Activated T-cell treated with anti-CD3 and anti-CD28 coated beads, Interleukin-2, amount 50 U/mL, for 24 hours (primary cell): ENCODE measurements around the gene CDH8.
"Not testable (repeated sequence)": the region's sequence is repeated elsewhere in the genome, so short reads cannot be mapped to it uniquely, and the experiment has no call there.

ENCODE experiments used
- DNase-seq: peaks from one replicate; pipeline ENCODE4 v3.0.0-alpha.2; 2020
- H3K27ac Mint-ChIP-seq: 2 replicates; pipeline ENCODE4 v1.8.0; 2020; ENCODE audit warnings: mild to moderate bottlenecking, mixed read lengths
- H3K27me3 Mint-ChIP-seq: 2 replicates; pipeline ENCODE4 v1.8.0; 2020; ENCODE audit warnings: mixed read lengths
- H3K36me3 Mint-ChIP-seq: 2 replicates; pipeline ENCODE4 v1.8.0; 2020; ENCODE audit warnings: low read depth, mixed read lengths
- H3K4me1 Mint-ChIP-seq: 2 replicates; pipeline ENCODE4 v1.8.0; 2020; ENCODE audit warnings: low read depth, mixed read lengths
- H3K4me3 Mint-ChIP-seq: 2 replicates; pipeline ENCODE4 v1.8.0; 2020; ENCODE audit warnings: mild to moderate bottlenecking, moderate library complexity, mixed read lengths
- H3K9me3 Mint-ChIP-seq: 2 replicates; pipeline ENCODE4 v1.8.0; 2020; ENCODE audit warnings: mixed read lengths

CDH8 gene

GRCh38 chr16:61770301-61770700 is 265.9 kb downstream of the CDH8 start:
- H3K27me3 Mint-ChIP-seq: no peaks in the 10 kb centered on the region
- H3K4me3 Mint-ChIP-seq: no peak overlapping the region
- H3K27ac Mint-ChIP-seq: no peak overlapping the region
- no peak for DNase-seq
- no peaks in the 10 kb centered on the region for H3K36me3 Mint-ChIP-seq
- peaks cover 33% of the 10 kb centered on the region for H3K9me3 Mint-ChIP-seq
- H3K4me1 Mint-ChIP-seq: no peaks in the 10 kb centered on the region

GRCh38 chr16:61763991-61764390 is 272.2 kb downstream of the CDH8 start:
- H3K9me3 Mint-ChIP-seq: peaks cover 25% of the 10 kb centered on the region
- H3K27me3 Mint-ChIP-seq: no peaks in the 10 kb centered on the region
- H3K27ac Mint-ChIP-seq: no peak overlapping the region
- no peaks in the 10 kb centered on the region for H3K4me1 Mint-ChIP-seq
- no peaks in the 10 kb centered on the region for H3K36me3 Mint-ChIP-seq
- DNase-seq: no peak
- H3K4me3 Mint-ChIP-seq: no peak overlapping the region

GRCh38 chr16:61763013-61763412 is 273.2 kb downstream of the CDH8 start:
- no peak for DNase-seq
- Mint-ChIP-seq H3K9me3 (peaks cover 25% of the 10 kb centered on the region), H3K4me3 (no peak overlapping the region), H3K27me3 (no peaks in the 10 kb centered on the region), H3K36me3 (no peaks in the 10 kb centered on the region), H3K4me1 (no peaks in the 10 kb centered on the region), H3K27ac (no peak overlapping the region)

GRCh38 chr16:61730997-61731396 is 305.2 kb downstream of the CDH8 start:
- no peaks in the 10 kb centered on the region for H3K27me3 Mint-ChIP-seq
- no peak overlapping the region for H3K4me3 Mint-ChIP-seq
- no peaks in the 10 kb centered on the region for H3K4me1 Mint-ChIP-seq
- H3K9me3 Mint-ChIP-seq: peaks cover 18% of the 10 kb centered on the region
- no peak for DNase-seq
- no peaks in the 10 kb centered on the region for H3K36me3 Mint-ChIP-seq
- H3K27ac Mint-ChIP-seq: no peak overlapping the region

- Mint-ChIP-seq H3K27me3 (no peaks in the 10 kb centered on the region), H3K4me3 (no peak overlapping the region), H3K27ac (no peak overlapping the region), H3K9me3 (peaks cover 24% of the 10 kb centered on the region), H3K36me3 (no peaks in the 10 kb centered on the region), H3K4me1 (no peaks in the 10 kb centered on the region)
- no peak for DNase-seq
These were observed 309.5 kb downstream of the CDH8 start for GRCh38 chr16:61726701-61727100.

GRCh38 chr16:61726125-61726524 is 310.1 kb downstream of the CDH8 start:
- no peak overlapping the region for H3K4me3 Mint-ChIP-seq
- DNase-seq: no peak
- H3K36me3 Mint-ChIP-seq: no peaks in the 10 kb centered on the region
- no peaks in the 10 kb centered on the region for H3K4me1 Mint-ChIP-seq
- H3K27me3 Mint-ChIP-seq: no peaks in the 10 kb centered on the region
- H3K9me3 Mint-ChIP-seq: peaks cover 24% of the 10 kb centered on the region
- H3K27ac Mint-ChIP-seq: no peak overlapping the region

GRCh38 chr16:61721544-61721943 is 314.7 kb downstream of the CDH8 start:
- Mint-ChIP-seq H3K36me3 (no peaks in the 10 kb centered on the region), H3K4me1 (no peaks in the 10 kb centered on the region), H3K27ac (no peak overlapping the region), H3K9me3 (peaks cover 24% of the 10 kb centered on the region), H3K27me3 (no peaks in the 10 kb centered on the region), H3K4me3 (no peak overlapping the region)
- no peak for DNase-seq

- H3K36me3 Mint-ChIP-seq: no peaks in the 10 kb centered on the region
- H3K27me3 Mint-ChIP-seq: no peaks in the 10 kb centered on the region
- H3K27ac Mint-ChIP-seq: no peak overlapping the region
- no peak for DNase-seq
- no peak overlapping the region for H3K4me3 Mint-ChIP-seq
- H3K9me3 Mint-ChIP-seq: peaks cover 18% of the 10 kb centered on the region
- H3K4me1 Mint-ChIP-seq: no peaks in the 10 kb centered on the region
These were observed 320.8 kb downstream of the CDH8 start for GRCh38 chr16:61715393-61715792.

- no peaks in the 10 kb centered on the region for H3K4me1 Mint-ChIP-seq
- no peaks in the 10 kb centered on the region for H3K27me3 Mint-ChIP-seq
- no peak overlapping the region for H3K4me3 Mint-ChIP-seq
- H3K9me3 Mint-ChIP-seq: peaks cover 14% of the 10 kb centered on the region
- DNase-seq: no peak
- H3K36me3 Mint-ChIP-seq: no peaks in the 10 kb centered on the region
- H3K27ac Mint-ChIP-seq: no peak overlapping the region
These were observed 322.5 kb downstream of the CDH8 start for GRCh38 chr16:61713787-61714186.

- peaks cover 30% of the 10 kb centered on the region for H3K9me3 Mint-ChIP-seq
- not testable (repeated sequence) for H3K27ac Mint-ChIP-seq, H3K4me1 Mint-ChIP-seq, H3K4me3 Mint-ChIP-seq, H3K36me3 Mint-ChIP-seq, DNase-seq, H3K27me3 Mint-ChIP-seq
These were observed 336.6 kb downstream of the CDH8 start for GRCh38 chr16:61699640-61700039.

GRCh38 chr16:61684541-61684940 is 351.7 kb downstream of the CDH8 start:
- Mint-ChIP-seq H3K27me3 (no peaks in the 10 kb centered on the region), H3K4me3 (no peak overlapping the region), H3K27ac (no peak overlapping the region), H3K4me1 (no peaks in the 10 kb centered on the region), H3K36me3 (no peaks in the 10 kb centered on the region), H3K9me3 (peaks cover 31% of the 10 kb centered on the region)
- DNase-seq: no peak

GRCh38 chr16:61681673-61682072 is 354.6 kb downstream of the CDH8 start:
- DNase-seq: no peak
- H3K27me3 Mint-ChIP-seq: no peaks in the 10 kb centered on the region
- H3K9me3 Mint-ChIP-seq: peaks cover 31% of the 10 kb centered on the region
- no peaks in the 10 kb centered on the region for H3K36me3 Mint-ChIP-seq
- no peaks in the 10 kb centered on the region for H3K4me1 Mint-ChIP-seq
- no peak overlapping the region for H3K27ac Mint-ChIP-seq
- no peak overlapping the region for H3K4me3 Mint-ChIP-seq

GRCh38 chr16:61681124-61681523 is 355.1 kb downstream of the CDH8 start:
- Mint-ChIP-seq H3K27me3 (no peaks in the 10 kb centered on the region), H3K27ac (no peak overlapping the region), H3K4me3 (no peak overlapping the region), H3K4me1 (no peaks in the 10 kb centered on the region), H3K9me3 (peaks cover 28% of the 10 kb centered on the region), H3K36me3 (no peaks in the 10 kb centered on the region)
- no peak for DNase-seq

GRCh38 chr16:61678182-61678581 is 358.1 kb downstream of the CDH8 start:
- Mint-ChIP-seq H3K27ac (no peak overlapping the region), H3K36me3 (no peaks in the 10 kb centered on the region), H3K9me3 (peaks cover 21% of the 10 kb centered on the region), H3K27me3 (no peaks in the 10 kb centered on the region), H3K4me3 (no peak overlapping the region), H3K4me1 (no peaks in the 10 kb centered on the region)
- DNase-seq: no peak

- Mint-ChIP-seq H3K27me3 (no peaks in the 10 kb centered on the region), H3K27ac (no peak overlapping the region), H3K4me1 (no peaks in the 10 kb centered on the region), H3K9me3 (peaks cover 24% of the 10 kb centered on the region), H3K36me3 (no peaks in the 10 kb centered on the region), H3K4me3 (no peak overlapping the region)
- DNase-seq: no peak
These were observed 358.5 kb downstream of the CDH8 start for GRCh38 chr16:61677776-61678175.

GRCh38 chr16:61676740-61677139 is 359.5 kb downstream of the CDH8 start:
- H3K36me3 Mint-ChIP-seq: no peaks in the 10 kb centered on the region

More at GRCh38 chr16:61676740-61677139, 359.5 kb downstream of the CDH8 start:
- Mint-ChIP-seq H3K4me3 (no peak overlapping the region), H3K27ac (no peak overlapping the region), H3K9me3 (peaks cover 24% of the 10 kb centered on the region), H3K27me3 (no peaks in the 10 kb centered on the region), H3K4me1 (no peaks in the 10 kb centered on the region)
- DNase-seq: no peak
